ENCODE data around the gene EHD4. TPM values are rescaled to one million over a fixed set of nuclear protein-coding genes. Genes with fewer than 3 reads are reported as not detected.

EHD4 gene
- total and polyA plus RNA-seq, 2 donors (not counting 3 experiments of a cell fraction or from before 2014, with no cell fraction given) = 96.7 to 128 TPM

GRCh38 chr15:41861736-41862356, 110.5 kb downstream of the EHD4 start:
- TSS peak; percentile 37 for BruUV-seq (replicated peaks)
- Histone ChIP-seq H3K9me3 (replicated peaks; ENCODE audit: control insufficient read depth, insufficient read depth, low read length) (no peaks in the 10 kb centered on the region), H3K9me1 (replicated peaks; ENCODE audit: control insufficient read depth, extremely low read depth, insufficient read depth, low read length) (no peaks in the 10 kb centered on the region), H3K4me1 (ENCODE audit: control insufficient read depth, extremely low read depth, insufficient read depth, low read length) (no peaks in the 10 kb centered on the region), H3K27me3 (ENCODE audit: control insufficient read depth in 2 of 2, insufficient read depth in 2 of 2, low read length in 2 of 2) (no peaks in the 10 kb centered on the region), H3K36me3 (ENCODE audit: control insufficient read depth in 2 of 2, extremely low read depth in 1 of 2, insufficient read depth in 2 of 2, low read length in 2 of 2) (peaks cover 8 to 34% of the 10 kb centered on the region in 2 experiments), H3K79me2 (ENCODE audit: control insufficient read depth, insufficient read depth, low read length) (no peaks in the 10 kb centered on the region), H3K27ac (ENCODE audit: insufficient read depth, low read depth, low read length) (no peak overlapping the region), H3K4me2 (ENCODE audit: insufficient read depth, low read length) (no peak overlapping the region), H3K9ac (replicated peaks; ENCODE audit: extremely low read depth, insufficient read depth, low read length) (no peak overlapping the region), H4K20me1 (replicated peaks; ENCODE audit: control insufficient read depth, extremely low read depth, insufficient read depth, low read length) (no peaks in the 10 kb centered on the region), H3K4me3 (replicated peaks in 1 of 3; ENCODE audit: insufficient read depth in 1 of 3, low read depth in 1 of 3, low read length in 3 of 3) (no peak overlapping the region), H2AFZ (ENCODE audit: low read depth, low read length) (no peak overlapping the region)
- intact Hi-C loops (cut with micrococcal nuclease) (no loop called here), dilution Hi-C loops (cut with MboI; ENCODE audit: extremely low pct_ligation_motif_present, low sequenced_read_pairs) (no loop called here)
- FAIRE-seq (no peak), DNase-seq (ENCODE audit: low read depth, low spot score) (no peak)
- CTCF ChIA-PET = interaction anchor here (1.8 kb wide), 1 partner anchor 43 kb away, joined by 6 read pairs; no protein-coding TSS in a partner anchor
- TF ChIP-seq POLR2A (IDR thresholded peaks at IDR 0.05; ENCODE audit: low read depth, low read length) (no peak), MAX (IDR thresholded peaks at IDR 0.05; ENCODE audit: insufficient read depth, insufficient read length) (no peak), FOS (IDR thresholded peaks at IDR 0.05; ENCODE audit: borderline replicate concordance, insufficient read depth, low read length) (no peak), CTCF (IDR thresholded peaks at IDR 0.05; ENCODE audit: extremely low read depth in 1 of 2, insufficient read depth in 1 of 2, low read depth in 1 of 2, low read length in 2 of 2) (no peak), JUN (IDR thresholded peaks at IDR 0.05; ENCODE audit: borderline replicate concordance, insufficient read depth, insufficient read length, low read depth) (no peak), MYC (IDR thresholded peaks at IDR 0.05; ENCODE audit: low read depth, low read length) (no peak), GATA2 (IDR thresholded peaks at IDR 0.05; ENCODE audit: insufficient read depth, insufficient read length, low read depth, low read length) (no peak), EZH2 (IDR thresholded peaks at IDR 0.05; ENCODE audit: borderline replicate concordance, low read depth, low read length, severe bottlenecking) (no peak), POLR2AphosphoS5 (IDR thresholded peaks at IDR 0.05; ENCODE audit: insufficient read depth, low read depth, low read length) (no peak)
- POLR2A ChIA-PET = no interaction called here
